Activated T-cell treated with anti-CD3 and anti-CD28 coated beads, Interleukin-2, amount 50 U/mL, for 72 hours (primary cell): ENCODE data around the gene SCAMP5. TPM values are rescaled to one million over a fixed set of nuclear protein-coding genes. Genes with fewer than 3 reads are reported as not detected.
A peak's percentile ranks its signal among the peaks of the same experiment; 100 is the strongest.

Experiments used
- ATAC-seq, 2 donors: fragments of 150-1000 bp; cut with Tn5 transposase; replicated peaks in 1 of 2; 2 replicates each; pipeline ENCODE4 v1.10.0; 2021; ENCODE audit warnings: moderate library complexity in 2 of 2, mild to moderate bottlenecking in 1 of 2
- DNase-seq, 2 donors: peaks; one replicate each; pipeline ENCODE4 v3.0.0; 2021 to 2022; ENCODE audit warnings: mixed read lengths in 1 of 2
- H3K27ac Mint-ChIP-seq: one replicate; pipeline ENCODE4 v1.8.0; 2022; ENCODE audit warnings: mild to moderate bottlenecking, moderate library complexity, mixed read lengths
- H3K27me3 Mint-ChIP-seq: one replicate; pipeline ENCODE4 v1.8.0; 2022; ENCODE audit warnings: low read depth, mixed read lengths
- H3K36me3 Mint-ChIP-seq, 2 donors: one replicate each; pipeline ENCODE4 v1.8.0; 2022; ENCODE audit warnings: mixed read lengths in 2 of 2, mild to moderate bottlenecking in 1 of 2; ENCODE audit not compliant: insufficient read depth in 2 of 2
- H3K4me1 Mint-ChIP-seq: one replicate; pipeline ENCODE4 v1.8.0; 2022; ENCODE audit warnings: low read depth, mixed read lengths
- H3K4me3 Mint-ChIP-seq, 2 donors: one replicate each; pipeline ENCODE4 v1.8.0; 2022; ENCODE audit warnings: mild to moderate bottlenecking in 2 of 2, mixed read lengths in 2 of 2, moderate library complexity in 2 of 2
- H3K9me3 Mint-ChIP-seq, 2 donors: one replicate each; pipeline ENCODE4 v1.8.0; 2022; ENCODE audit warnings: mixed read lengths in 2 of 2
- total RNA-seq, 2 donors: library from RNA; stranded (reverse); gene quantifications; one replicate each; pipeline ENCODE4 v1.2.3, GENCODE V29; 2022

The SCAMP5 gene
- total RNA-seq, 2 donors from 2014 or later, result 0.31 to 1.2 TPM

GRCh38 chr15:75016431-75016830 lies 21.1 kb downstream of the SCAMP5 start:
- Mint-ChIP-seq H3K4me1 (no peaks in the 10 kb centered on the region), H3K4me3 (no peak overlapping the region), H3K9me3 (no peaks in the 10 kb centered on the region), H3K36me3 (no peaks in the 10 kb centered on the region), H3K27ac (no peak overlapping the region), H3K27me3 (no peaks in the 10 kb centered on the region)
- DNase-seq (no peak), ATAC-seq (no peak)

DNA sequence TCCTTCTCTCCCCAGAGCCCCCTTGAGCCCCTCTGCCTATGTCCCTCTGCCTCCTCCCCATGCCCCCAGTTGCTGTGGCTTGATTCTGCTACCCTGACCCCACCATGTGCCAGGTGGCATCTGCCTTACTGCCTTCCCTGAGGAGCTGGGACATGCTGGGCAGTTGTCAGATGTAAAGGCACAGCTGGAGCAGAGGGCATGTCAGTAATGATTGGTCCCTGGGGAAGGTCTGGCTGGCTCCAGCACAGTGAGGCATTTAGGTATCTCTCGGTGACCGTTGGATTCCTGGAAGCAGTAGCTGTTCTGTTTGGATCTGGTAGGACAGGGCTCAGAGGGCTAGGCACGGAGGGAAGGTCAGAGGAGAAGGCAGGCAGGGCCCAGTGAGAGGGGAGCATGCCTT lies 24.6 kb downstream of the SCAMP5 start:
- H3K27me3 Mint-ChIP-seq, result no peaks in the 10 kb centered on the region
- DNase-seq (no peak), ATAC-seq (no peak)
- no peaks in the 10 kb centered on the region for H3K9me3 Mint-ChIP-seq
- H3K27ac Mint-ChIP-seq, result no peak overlapping the region
- peaks cover 9% of the 10 kb centered on the region for H3K4me1 Mint-ChIP-seq
- no peak overlapping the region for H3K4me3 Mint-ChIP-seq
- H3K36me3 Mint-ChIP-seq, result peaks cover 2 to 4% of the 10 kb centered on the region in 2 donors

GRCh38 chr15:75021341-75021740 lies 26.0 kb downstream of the SCAMP5 start:
- ATAC-seq (no peak), DNase-seq (no peak)
- H3K27me3 Mint-ChIP-seq, result no peaks in the 10 kb centered on the region
- H3K27ac Mint-ChIP-seq, result no peak overlapping the region
- peaks cover 20% of the 10 kb centered on the region for H3K4me1 Mint-ChIP-seq
- no peaks in the 10 kb centered on the region for H3K9me3 Mint-ChIP-seq
- no peak overlapping the region for H3K4me3 Mint-ChIP-seq
- peaks cover 2 to 4% of the 10 kb centered on the region in 2 donors for H3K36me3 Mint-ChIP-seq

DNA sequence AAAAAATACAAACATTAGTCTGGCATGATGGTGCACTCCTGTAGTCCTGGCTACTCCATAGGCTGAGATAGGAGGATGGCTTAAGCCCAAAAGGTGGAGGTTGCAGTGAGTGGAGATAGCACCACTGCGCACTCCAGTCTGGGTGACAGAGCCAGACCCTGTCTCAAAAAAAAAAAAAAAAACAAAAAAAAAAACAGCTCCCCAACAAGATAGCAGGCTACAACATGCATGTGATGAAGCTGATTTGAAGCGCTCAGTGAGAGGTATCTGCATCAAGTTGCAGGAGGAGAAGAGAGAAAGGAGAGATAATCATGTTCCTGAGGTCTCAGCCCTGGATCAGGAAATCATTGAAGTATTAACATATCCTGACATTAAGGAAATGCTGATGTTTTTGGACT lies 27.4 kb downstream of the SCAMP5 start:
- no peak for DNase-seq
- Mint-ChIP-seq H3K36me3 (peaks cover 2 to 4% of the 10 kb centered on the region in 2 donors), H3K4me1 (peaks cover 25% of the 10 kb centered on the region), H3K27ac (peak overlapping the region; percentile 87), H3K27me3 (no peaks in the 10 kb centered on the region), H3K9me3 (no peaks in the 10 kb centered on the region), H3K4me3 (peak overlapping the region; percentile 90 to 92)
- ATAC-seq, result no peak

- Mint-ChIP-seq H3K4me3 (peak within 1 kb of the TSS; percentile 90 to 92), H3K4me1 (peaks cover 26% of the 10 kb centered on the region), H3K27ac (peak within 1 kb of the TSS; percentile 87), H3K9me3 (no peaks in the 10 kb centered on the region), H3K36me3 (peaks cover 2 to 4% of the 10 kb centered on the region in 2 donors), H3K27me3 (no peaks in the 10 kb centered on the region)
- peak; percentile 95 to 96 for DNase-seq
- ATAC-seq, result peak; percentile 100
Observed at GRCh38 chr15:75023181-75023871, 28.0 kb downstream of the SCAMP5 start, which contains the start of gene PPCDC. PPCDC (plus strand) TSS chr15:75023590; CDS start chr15:75028319, 4,729 bp downstream.

GRCh38 chr15:75023872-75024636 lies 28.7 kb downstream of the SCAMP5 start:
- DNase-seq (peak in 1 of 2 donors; percentile 21), ATAC-seq (no peak)
- Mint-ChIP-seq H3K4me1 (peaks cover 28% of the 10 kb centered on the region), H3K36me3 (peaks cover 2 to 4% of the 10 kb centered on the region in 2 donors), H3K4me3 (peak overlapping the region; percentile 90 to 92), H3K9me3 (no peaks in the 10 kb centered on the region), H3K27me3 (no peaks in the 10 kb centered on the region), H3K27ac (peak overlapping the region; percentile 87)

GRCh38 chr15:75025107-75025506 lies 29.7 kb downstream of the SCAMP5 start:
- Mint-ChIP-seq H3K9me3 (no peaks in the 10 kb centered on the region), H3K27ac (peak overlapping the region; percentile 87), H3K27me3 (no peaks in the 10 kb centered on the region), H3K36me3 (peaks cover 2 to 6% of the 10 kb centered on the region in 2 donors), H3K4me3 (peak overlapping the region; percentile 90 to 92), H3K4me1 (peaks cover 33% of the 10 kb centered on the region)
- ATAC-seq (no peak), DNase-seq (no peak)

GRCh38 chr15:75025548-75026260 lies 30.3 kb downstream of the SCAMP5 start:
- no peak for ATAC-seq
- Mint-ChIP-seq H3K4me3 (peak overlapping the region in 1 of 2 donors; percentile 90), H3K9me3 (no peaks in the 10 kb centered on the region), H3K36me3 (peaks cover 2 to 6% of the 10 kb centered on the region in 2 donors), H3K27ac (peak overlapping the region; percentile 12), H3K4me1 (peaks cover 33% of the 10 kb centered on the region), H3K27me3 (no peaks in the 10 kb centered on the region)
- no peak for DNase-seq

DNA sequence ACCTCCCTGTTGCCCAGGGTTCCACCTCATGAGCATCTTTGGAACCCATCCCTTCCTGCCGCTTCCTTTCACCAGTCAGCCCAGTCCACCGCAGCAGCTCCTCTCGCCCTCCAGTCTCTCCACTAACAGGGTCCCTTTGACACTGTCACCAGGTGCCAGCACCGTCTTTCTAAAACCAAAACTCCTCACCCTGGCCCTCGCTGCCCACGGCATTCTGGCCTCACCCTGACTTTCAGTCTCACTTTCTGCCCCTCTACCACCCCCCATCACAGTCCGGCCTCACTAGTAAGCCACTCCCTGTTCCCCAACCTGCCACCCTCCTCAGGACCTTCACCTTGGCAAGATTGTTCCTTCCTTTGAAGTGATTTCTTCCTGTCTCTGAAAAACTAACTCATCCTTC lies 32.2 kb downstream of the SCAMP5 start:
- DNase-seq, result no peak
- H3K36me3 Mint-ChIP-seq, result peaks cover 2 to 8% of the 10 kb centered on the region in 2 donors
- no peaks in the 10 kb centered on the region for H3K9me3 Mint-ChIP-seq
- H3K27ac Mint-ChIP-seq, result no peak overlapping the region
- H3K4me3 Mint-ChIP-seq, result no peak overlapping the region
- H3K27me3 Mint-ChIP-seq, result no peaks in the 10 kb centered on the region
- H3K4me1 Mint-ChIP-seq, result peaks cover 48% of the 10 kb centered on the region
- ATAC-seq, result no peak

GRCh38 chr15:75028991-75029377 lies 33.6 kb downstream of the SCAMP5 start:
- Mint-ChIP-seq H3K27me3 (no peaks in the 10 kb centered on the region), H3K36me3 (peaks cover 3 to 6% of the 10 kb centered on the region in 2 donors), H3K4me1 (peaks cover 48% of the 10 kb centered on the region), H3K4me3 (peak overlapping the region in 1 of 2 donors; percentile 37), H3K27ac (peak overlapping the region; percentile 35), H3K9me3 (no peaks in the 10 kb centered on the region)
- ATAC-seq (peak; percentile 25 to 30), DNase-seq (no peak)

- Mint-ChIP-seq H3K27ac (peak overlapping the region; percentile 35), H3K4me3 (peak overlapping the region in 1 of 2 donors; percentile 37), H3K27me3 (no peaks in the 10 kb centered on the region), H3K4me1 (peaks cover 43% of the 10 kb centered on the region), H3K36me3 (peaks cover 3 to 6% of the 10 kb centered on the region in 2 donors), H3K9me3 (no peaks in the 10 kb centered on the region)
- DNase-seq (peak; percentile 86 to 91), ATAC-seq (peak; percentile 90 to 93)
Observed at GRCh38 chr15:75029378-75030022, 34.1 kb downstream of the SCAMP5 start.

DNA sequence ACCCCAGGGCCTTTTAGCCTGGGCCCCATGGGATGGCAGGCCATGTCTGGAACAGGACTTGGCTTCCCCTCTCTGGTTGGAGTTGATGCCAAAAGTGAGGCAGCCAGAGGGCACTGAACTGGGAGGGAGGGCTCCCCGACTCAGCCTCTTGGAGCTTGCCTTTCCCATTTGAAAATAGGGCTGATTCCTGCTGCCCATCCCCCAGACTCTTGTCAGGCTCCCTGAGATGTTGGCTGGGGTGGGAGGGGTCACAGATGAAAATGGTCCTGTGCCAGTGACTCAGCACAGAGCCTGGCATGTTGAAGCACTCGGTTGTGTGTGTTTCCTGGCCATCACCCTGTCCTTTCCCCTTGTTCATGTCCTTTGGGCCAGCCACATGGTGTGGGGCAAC lies 34.7 kb downstream of the SCAMP5 start:
- Mint-ChIP-seq H3K27me3 (no peaks in the 10 kb centered on the region), H3K9me3 (no peaks in the 10 kb centered on the region), H3K4me1 (peaks cover 37% of the 10 kb centered on the region), H3K4me3 (no peak overlapping the region), H3K36me3 (peaks cover 3 to 4% of the 10 kb centered on the region in 2 donors), H3K27ac (no peak overlapping the region)
- ATAC-seq, result no peak
- no peak for DNase-seq
